ENCODE results near the gene POGLUT3. TPM values are rescaled to one million over a fixed set of nuclear protein-coding genes. Genes with fewer than 3 reads are reported as not detected.

POGLUT3 gene
- total and polyA plus RNA-seq, 2 of the 4 experiments (the other 2 are of a cell fraction) = 31.7 to 34.8 TPM

- in situ Hi-C loops (cut with MboI; ENCODE audit: low sequenced_read_pairs) (no loop called here), dilution Hi-C loops (cut with HindIII; ENCODE audit: low sequenced_read_pairs, unreplicated experiment) (no loop called here), intact Hi-C loops (cut with micrococcal nuclease) (no loop called here)
- H2BK5ac ChIP-seq (ENCODE audit: low read depth, low read length, poor library complexity, severe bottlenecking) = no peak overlapping the region
- no CpG with 5 or more reads among the region's 2 CpGs for WGBS, 2 experiments (ENCODE audit: extremely low coverage in 2 of 2, insufficient read length in 1 of 2)
- H3K9me3 ChIP-seq (ENCODE audit: control insufficient read depth, insufficient read depth, low read length) = no peaks in the 10 kb centered on the region
- POLR2A ChIA-PET (ENCODE audit: unreplicated experiment) = no interaction called here
- no peaks in the 10 kb centered on the region for H3K79me1 ChIP-seq (ENCODE audit: low read depth in 1 of 2, low read length in 2 of 2)
- H4K91ac ChIP-seq (ENCODE audit: insufficient read depth, low read depth, low read length) = no peak overlapping the region
- H4K8ac ChIP-seq (ENCODE audit: low read depth in 2 of 2, low read length in 2 of 2) = no peak overlapping the region
- no peak overlapping the region for H2AK5ac ChIP-seq (ENCODE audit: low read depth, low read length)
- DNase-seq (no peak), ATAC-seq (ENCODE audit: low read depth) (no peak)
- H3K4ac ChIP-seq (ENCODE audit: low read depth, low read length) = no peak overlapping the region
- no peak overlapping the region for H3K23ac ChIP-seq (ENCODE audit: low read depth, low read length)
- H2AFZ ChIP-seq (replicated peaks; ENCODE audit: low read length, poor library complexity) = no peak overlapping the region
- H3K18ac ChIP-seq (ENCODE audit: low read depth, low read length) = no peak overlapping the region
- H4K5ac ChIP-seq (ENCODE audit: low read depth, low read length) = no peak overlapping the region
- H3K4me1 ChIP-seq (ENCODE audit: control insufficient read depth, insufficient read depth, low read length) = no peaks in the 10 kb centered on the region; the same call in 1 of the 2 replicates
- H2BK15ac ChIP-seq (ENCODE audit: low read depth, low read length) = no peak overlapping the region
- H3K27me3 ChIP-seq (ENCODE audit: control insufficient read depth, insufficient read depth, low read length) = no peaks in the 10 kb centered on the region
- TF ChIP-seq MAFK (IDR thresholded peaks at IDR 0.05; ENCODE audit: low read depth, low read length) (no peak), SMC3 (IDR thresholded peaks at IDR 0.05; ENCODE audit: low read depth, low read length) (no peak), MAZ (IDR thresholded peaks at IDR 0.05; ENCODE audit: borderline replicate concordance, low read depth, low read length) (no peak), CEBPB (IDR thresholded peaks at IDR 0.05; ENCODE audit: low read depth, low read length) (no peak), RCOR1 (IDR thresholded peaks at IDR 0.05; ENCODE audit: insufficient replicate concordance, low read length) (no peak), USF2 (IDR thresholded peaks at IDR 0.05; ENCODE audit: low read depth, low read length) (no peak), RAD21 (IDR thresholded peaks at IDR 0.05; ENCODE audit: low read length) (no peak), ELK1 (IDR thresholded peaks at IDR 0.05; ENCODE audit: borderline replicate concordance, low read depth, low read length) (no peak), BHLHE40 (IDR thresholded peaks at IDR 0.05; ENCODE audit: low read depth, low read length) (no peak), RFX5 (IDR thresholded peaks at IDR 0.05; ENCODE audit: low read depth, low read length) (no peak), POLR2A (IDR thresholded peaks at IDR 0.05; ENCODE audit: low read depth, low read length) (no peak), MXI1 (IDR thresholded peaks at IDR 0.05; ENCODE audit: borderline replicate concordance, low read depth, low read length) (no peak), NFE2L2 (IDR thresholded peaks at IDR 0.05; ENCODE audit: low read depth, low read length) (no peak), CHD1 (IDR thresholded peaks at IDR 0.05; ENCODE audit: low read depth, low read length) (no peak), FOS (IDR thresholded peaks at IDR 0.05; ENCODE audit: low read depth, low read length) (no peak)
- TF ChIP-seq, protein P1, sequence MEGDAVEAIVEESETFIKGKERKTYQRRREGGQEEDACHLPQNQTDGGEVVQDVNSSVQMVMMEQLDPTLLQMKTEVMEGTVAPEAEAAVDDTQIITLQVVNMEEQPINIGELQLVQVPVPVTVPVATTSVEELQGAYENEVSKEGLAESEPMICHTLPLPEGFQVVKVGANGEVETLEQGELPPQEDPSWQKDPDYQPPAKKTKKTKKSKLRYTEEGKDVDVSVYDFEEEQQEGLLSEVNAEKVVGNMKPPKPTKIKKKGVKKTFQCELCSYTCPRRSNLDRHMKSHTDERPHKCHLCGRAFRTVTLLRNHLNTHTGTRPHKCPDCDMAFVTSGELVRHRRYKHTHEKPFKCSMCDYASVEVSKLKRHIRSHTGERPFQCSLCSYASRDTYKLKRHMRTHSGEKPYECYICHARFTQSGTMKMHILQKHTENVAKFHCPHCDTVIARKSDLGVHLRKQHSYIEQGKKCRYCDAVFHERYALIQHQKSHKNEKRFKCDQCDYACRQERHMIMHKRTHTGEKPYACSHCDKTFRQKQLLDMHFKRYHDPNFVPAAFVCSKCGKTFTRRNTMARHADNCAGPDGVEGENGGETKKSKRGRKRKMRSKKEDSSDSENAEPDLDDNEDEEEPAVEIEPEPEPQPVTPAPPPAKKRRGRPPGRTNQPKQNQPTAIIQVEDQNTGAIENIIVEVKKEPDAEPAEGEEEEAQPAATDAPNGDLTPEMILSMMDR (conservative IDR thresholded peaks at IDR 0.05; ENCODE audit: low read depth, low read length) = no peak
- BruUV-seq (replicated peaks) = no TSS peak
- CTCF ChIA-PET = no interaction called here
- H3K27ac ChIP-seq (ENCODE audit: insufficient read depth, low read length) = no peak overlapping the region
- no peak overlapping the region for H3K4me3 ChIP-seq (ENCODE audit: insufficient read depth, low read depth, low read length)
- H2BK20ac ChIP-seq (ENCODE audit: low read depth, low read length) = no peak overlapping the region
- H3K4me2 ChIP-seq (ENCODE audit: low read depth, low read length) = no peak overlapping the region
- H2BK120ac ChIP-seq (ENCODE audit: low read depth, low read length) = no peak overlapping the region
- H3K56ac ChIP-seq (ENCODE audit: extremely low read depth, insufficient read depth, low read length) = no peak overlapping the region
- H3K9me1 ChIP-seq (ENCODE audit: insufficient read depth, low read length) = no peaks in the 10 kb centered on the region; the same call in 1 of the 2 replicates
- H4K20me1 ChIP-seq (ENCODE audit: insufficient read depth, low read length) = no peaks in the 10 kb centered on the region
- H3K14ac ChIP-seq (replicated peaks; ENCODE audit: low read depth, low read length) = no peak overlapping the region
- no peaks in the 10 kb centered on the region for H3K36me3 ChIP-seq (ENCODE audit: control insufficient read depth, insufficient read depth, low read length)
- H2AK9ac ChIP-seq (replicated peaks; ENCODE audit: low read depth, low read length, poor library complexity) = no peak overlapping the region
- H3K9ac ChIP-seq (ENCODE audit: low read depth, low read length) = no peak overlapping the region
These were observed 36.2 kb upstream of the POGLUT3 start for GRCh38 chr11:108534274-108534882.

Data from IMR-90 (cell line).